ENCODE data around the gene CRIP1. TPM values are rescaled to one million over a fixed set of nuclear protein-coding genes. Genes with fewer than 3 reads are reported as not detected.

Gene CRIP1
- total RNA-seq, 1 donor from 2014 or later: 24.1 TPM

DNA sequence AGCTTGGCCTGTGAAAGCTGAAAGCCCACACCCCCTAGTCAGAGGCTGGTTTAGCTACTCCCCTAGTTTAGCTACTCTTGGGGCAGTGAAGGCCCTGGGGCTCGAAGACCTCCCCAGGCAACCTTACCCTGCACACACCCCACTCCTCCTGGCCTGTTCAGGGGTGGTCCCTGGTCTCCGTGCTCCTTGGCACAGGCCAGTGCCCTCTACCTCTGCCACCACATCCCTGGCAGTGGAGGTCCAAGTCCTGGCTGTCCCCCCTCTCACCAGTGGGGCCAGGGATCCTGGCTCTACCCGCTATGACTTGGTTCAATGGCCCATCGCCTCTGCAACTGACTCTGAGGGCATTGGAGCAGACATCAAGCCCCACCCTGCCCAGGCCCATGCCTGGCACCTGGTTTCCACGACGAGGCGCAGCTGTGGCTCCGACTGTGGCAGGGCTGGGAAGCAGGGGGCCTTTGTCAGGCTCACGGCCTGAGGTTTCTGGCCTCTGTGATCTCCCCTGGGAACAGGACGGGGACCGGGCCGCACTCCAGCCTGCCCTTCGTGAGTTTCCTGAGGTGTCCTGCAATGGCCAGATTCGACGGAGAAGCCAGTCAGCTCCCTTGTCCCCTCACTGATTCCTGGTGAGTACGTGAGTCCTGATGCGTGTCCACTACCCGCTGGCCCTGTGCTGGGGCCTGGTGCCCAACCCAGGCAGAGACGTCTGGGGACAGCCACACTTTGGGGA is 45.4 kb downstream of the CRIP1 start:
- no peak for DNase-seq (ENCODE audit: low spot score)

DNA sequence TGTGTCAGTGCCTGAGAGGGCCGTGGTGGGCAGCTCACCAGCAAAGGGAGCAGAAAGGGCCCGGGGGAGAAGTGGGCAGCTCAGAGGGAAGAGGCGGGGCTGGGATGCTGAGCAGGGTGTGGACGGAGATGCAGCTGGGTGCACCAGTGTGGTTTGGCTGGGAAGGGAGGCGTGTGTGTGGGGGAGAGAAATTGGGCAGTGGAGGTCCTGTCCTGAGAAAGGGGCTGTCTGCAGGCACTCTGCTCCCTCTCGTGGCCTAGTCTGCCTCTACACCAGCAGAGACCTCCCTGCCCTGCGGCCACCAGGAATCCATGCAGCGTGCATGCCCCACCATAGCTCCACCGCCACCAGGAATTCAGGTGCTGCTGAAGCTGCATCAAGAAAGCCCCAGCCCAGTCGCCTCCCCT is 46.1 kb downstream of the CRIP1 start:
- no peak for DNase-seq (ENCODE audit: low spot score)

DNA sequence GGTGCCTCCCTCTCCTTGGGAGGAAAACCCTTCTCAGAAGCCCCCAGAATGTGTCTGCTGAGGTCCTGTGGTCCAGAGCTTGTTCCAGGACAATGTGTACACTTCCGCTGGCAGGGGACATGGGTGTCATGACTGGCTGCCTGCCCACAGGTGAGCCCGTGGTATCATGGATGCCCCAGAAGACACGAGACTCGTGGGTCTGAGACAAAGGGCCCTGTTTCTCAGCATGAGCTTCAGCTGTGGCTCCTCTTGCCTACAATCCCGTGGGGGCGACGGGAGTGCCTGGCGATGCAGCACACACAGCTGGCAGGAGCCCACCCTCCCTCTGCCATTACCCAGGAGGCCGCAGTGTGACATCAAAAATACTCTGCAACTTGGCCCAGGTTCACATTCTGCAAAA is 46.7 kb downstream of the CRIP1 start:
- DNase-seq (ENCODE audit: low spot score): no peak

DNA sequence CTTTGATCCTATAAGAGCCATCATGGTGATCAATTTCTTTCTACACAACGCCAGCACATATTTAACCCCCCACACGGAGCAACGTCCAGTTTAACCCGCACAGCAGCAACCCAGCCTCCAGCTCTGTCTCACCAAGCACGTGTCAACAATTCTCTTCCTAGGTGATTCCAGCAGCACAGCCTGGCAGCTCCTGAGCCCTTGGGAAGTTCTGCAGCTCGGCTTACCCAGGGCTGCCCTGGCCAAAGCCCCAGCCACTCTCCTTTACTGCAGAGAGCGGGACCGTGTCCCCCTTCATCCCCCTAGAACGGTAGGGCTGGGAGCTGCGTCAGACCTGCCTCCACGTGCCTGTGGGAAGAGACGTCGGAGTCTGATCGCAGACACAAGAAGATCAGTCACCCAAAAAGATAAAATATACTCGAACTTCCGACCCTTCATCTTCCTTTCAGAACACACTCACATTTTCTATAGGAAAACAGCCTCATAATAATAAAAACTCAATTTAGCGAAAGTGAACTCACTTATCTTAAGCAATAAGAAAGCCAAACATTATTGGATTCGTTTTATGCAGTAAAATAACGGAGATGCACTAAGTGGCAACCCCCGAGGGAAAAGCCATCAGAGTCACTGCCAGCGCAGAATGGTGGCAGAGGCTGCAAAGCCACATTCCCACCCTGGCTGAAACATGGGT is 47.3 kb downstream of the CRIP1 start:
- DNase-seq (ENCODE audit: low spot score): no peak

DNA sequence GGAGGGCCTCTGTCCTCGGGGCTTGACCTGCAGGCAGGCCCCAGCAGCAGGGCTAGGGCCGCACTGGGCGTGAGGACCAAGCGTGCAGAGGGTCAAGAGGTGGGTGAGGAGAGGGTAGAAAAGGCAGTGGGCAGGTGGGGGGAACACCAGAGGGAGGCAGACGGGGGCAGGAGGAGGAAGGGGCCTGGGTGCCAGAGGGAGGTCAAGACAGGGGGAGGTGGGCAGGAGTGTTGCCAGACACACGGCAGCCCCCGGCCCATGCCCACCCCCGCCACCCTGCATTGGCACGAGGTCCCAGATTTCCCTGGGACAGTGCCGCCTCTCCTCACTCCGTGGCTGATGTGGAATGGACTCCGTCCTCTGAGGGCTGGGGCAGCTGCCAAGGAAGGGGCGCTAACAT is 47.9 kb downstream of the CRIP1 start:
- no peak for DNase-seq (ENCODE audit: low spot score)

DNA sequence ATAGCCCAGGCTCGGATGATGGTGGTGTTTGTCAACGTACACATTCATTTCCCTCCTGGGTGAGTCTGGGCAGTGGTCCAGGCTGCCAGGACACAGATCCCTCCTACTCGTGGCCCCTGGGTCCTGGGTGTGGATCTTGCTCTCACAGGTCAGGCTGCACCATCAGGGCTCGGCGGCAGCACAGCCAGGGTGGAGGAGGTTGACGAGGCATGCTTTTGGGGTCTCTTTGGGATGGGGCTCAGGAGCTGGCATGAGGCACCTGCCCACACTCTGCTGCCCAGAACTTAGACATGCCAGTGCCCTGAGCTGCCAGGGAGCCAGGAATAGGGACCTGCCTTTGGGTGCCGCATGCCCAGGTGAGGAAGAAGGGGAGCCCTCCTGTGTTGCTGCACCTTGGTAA is 49.4 kb downstream of the CRIP1 start:
- DNase-seq (ENCODE audit: low spot score): no peak

DNA sequence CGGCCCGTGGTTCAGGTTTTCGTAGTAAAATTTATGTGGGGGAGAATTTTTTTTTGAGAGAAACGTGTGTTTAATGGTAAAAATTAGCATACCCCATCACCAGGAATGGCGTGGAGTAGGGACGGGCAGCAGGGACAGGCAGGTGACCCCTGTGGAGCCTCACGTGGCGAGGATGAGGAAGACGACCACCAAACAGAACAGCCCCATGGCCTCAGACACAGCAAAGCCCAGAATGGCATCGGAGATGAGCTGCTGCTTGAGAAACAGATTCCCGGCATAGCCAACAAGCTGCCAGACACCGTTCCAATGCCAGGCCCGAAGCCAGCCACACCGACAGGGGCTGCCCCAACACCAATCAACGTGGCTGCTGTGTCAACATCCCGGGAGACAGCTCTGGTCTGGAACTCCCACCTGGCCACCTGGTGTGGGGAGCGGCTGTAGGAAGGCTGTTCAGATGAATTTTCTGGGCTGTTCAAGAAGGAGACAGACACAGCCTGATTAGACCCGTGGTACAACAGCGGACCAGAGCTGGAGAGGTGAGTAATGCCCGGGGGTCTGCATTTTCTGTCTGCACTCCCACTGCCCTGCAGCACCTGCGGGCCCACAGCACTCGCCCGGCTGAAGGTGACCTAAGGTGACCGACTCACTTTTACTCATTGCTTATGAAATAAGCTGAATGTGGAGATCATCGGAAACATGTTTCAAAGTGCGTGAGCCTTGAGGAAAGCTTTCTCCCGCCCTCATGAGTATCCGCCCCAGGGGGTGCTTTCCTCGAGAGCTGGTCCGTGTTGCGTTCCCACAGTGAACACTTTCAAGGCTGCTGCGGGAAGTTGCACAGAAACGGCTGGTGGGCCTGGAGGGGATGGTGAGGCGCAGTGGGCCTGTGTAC is 50.2 kb downstream of the CRIP1 start:
- DNase-seq (ENCODE audit: low spot score): no peak

DNA sequence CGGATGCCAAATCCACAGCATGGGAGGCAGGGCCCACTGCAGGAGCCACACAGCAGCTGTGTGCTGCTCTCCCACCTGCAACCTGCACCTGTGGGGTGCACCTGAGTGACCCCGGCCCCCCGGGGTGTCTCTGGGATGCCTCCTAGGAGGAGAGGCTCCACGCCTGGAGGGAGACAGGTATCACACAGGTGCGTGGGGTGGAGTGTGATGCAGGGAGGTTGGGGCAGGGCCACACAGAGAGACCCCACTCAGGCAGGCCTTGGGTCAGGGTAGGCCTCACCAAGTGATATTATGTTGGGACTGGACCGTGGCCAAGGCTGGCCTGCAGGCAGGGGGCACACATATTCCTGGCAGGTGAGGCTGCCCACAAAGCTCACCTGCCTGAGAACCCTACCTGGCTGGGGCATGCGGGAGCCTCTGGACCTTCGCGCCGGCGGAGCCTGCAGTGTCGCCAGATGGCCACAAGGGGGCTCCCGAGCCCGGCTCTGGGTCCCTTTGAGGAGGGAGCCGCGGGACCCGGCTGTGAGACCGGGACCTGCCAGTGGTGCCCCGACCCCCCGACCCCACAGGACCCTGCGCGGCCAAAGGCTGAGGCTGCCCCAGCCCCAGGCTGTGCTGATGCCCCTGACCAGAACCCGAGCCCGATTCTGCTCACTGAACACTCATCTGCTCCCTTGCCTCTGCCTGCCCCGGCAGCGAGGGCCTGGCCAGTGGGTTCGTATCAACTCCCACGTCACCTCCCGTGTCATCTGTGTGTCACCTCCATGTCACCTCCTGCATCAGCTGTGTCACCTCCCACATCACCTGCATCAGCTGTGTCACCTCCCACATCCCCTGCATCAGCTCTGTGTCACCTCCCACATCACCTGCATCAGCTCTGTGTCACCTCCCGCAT is 51.1 kb downstream of the CRIP1 start:
- DNase-seq (ENCODE audit: low spot score): no peak

Other genes starting within 250 kb of the CRIP1 start
- gene BTBD6, start 238.4 kb upstream of the CRIP1 start, total RNA-seq (ENCODE audit: insufficient read depth, low replicate concordance): 33.0 TPM
- 41.9 TPM for gene BRF1, start 185.9 kb upstream of the CRIP1 start, total RNA-seq (ENCODE audit: insufficient read depth, low replicate concordance)
- 17.8 TPM for gene PACS2, start 172.1 kb upstream of the CRIP1 start, total RNA-seq (ENCODE audit: insufficient read depth, low replicate concordance)
- gene TEX22, start 88.3 kb upstream of the CRIP1 start, total RNA-seq (ENCODE audit: insufficient read depth, low replicate concordance): not detected
- gene MTA1, start 67.1 kb upstream of the CRIP1 start, total RNA-seq (ENCODE audit: insufficient read depth, low replicate concordance): 30.3 TPM
- gene CRIP2, start 12.1 kb upstream of the CRIP1 start, total RNA-seq (ENCODE audit: insufficient read depth, low replicate concordance): 62.4 TPM
- 15.4 TPM for gene TEDC1, start 4.4 kb downstream of the CRIP1 start, total RNA-seq (ENCODE audit: insufficient read depth, low replicate concordance)
- gene TMEM121, start 39.7 kb downstream of the CRIP1 start, total RNA-seq (ENCODE audit: insufficient read depth, low replicate concordance): 6.0 TPM